PC-9 (cell line): Measurements from ENCODE around the gene IRF7.

ENCODE experiments used
- CTCF ChIP-seq: fragments of 200-600 bp; sonication (generic); conservative IDR thresholded peaks from 2 replicates; pipeline ENCODE4 v1.6.1; 2017; ENCODE audit warnings: mixed run types, antibody characterized with exemption, mild to moderate bottlenecking, moderate library complexity
- EZH2 ChIP-seq: fragments of 200-600 bp; sonication (generic); IDR thresholded peaks from 2 replicates; pipeline ENCODE4 v1.8.0; 2017; ENCODE audit warnings: antibody characterized with exemption, low read depth

- TF ChIP-seq CTCF (no peak), EZH2 (no peak)
These were observed 28.3 kb upstream of the IRF7 start for GRCh38 chr11:643849-644738.
